Caco-2 (cell line): ENCODE measurements around the gene TBC1D24. TPM values are rescaled to one million over a fixed set of nuclear protein-coding genes. Genes with fewer than 3 reads are reported as not detected.

Experiments
- BruUV-seq: library from RNA; stranded (reverse); fragments of 400-500 nt; replicated peaks from 2 replicates; lab custom pipeline; 2021; lab: Mats Ljungman, UMichigan
- CTCF ChIA-PET: fragments of 300-600 bp; sonication (Branson Sonifier 250); formaldehyde crosslinking; loops from one replicate; lab custom pipeline; 2022; ENCODE audit warnings: antibody characterized with exemption; lab: Charles Lee
- POLR2A ChIA-PET: fragments of 300-600 bp; sonication (Branson Sonifier 250); formaldehyde crosslinking; loops from one replicate; lab custom pipeline; 2022; ENCODE audit warnings: antibody characterized with exemption; lab: Charles Lee
- DNase-seq, 2 experiments: peaks; one replicate each; pipeline versions ENCODE4 v3.0.0 to v3.0.0-alpha.2; 2020 to 2022
- H3K27me3 ChIP-seq: replicated peaks from 2 replicates; pipeline ENCODE4 v1.6.0; 2011; ENCODE audit warnings: low read length; ENCODE audit not compliant: control insufficient read depth, insufficient read depth
- H3K36me3 ChIP-seq: 2 replicates; pipeline ENCODE4 v1.5.1; 2011; ENCODE audit warnings: low read length; ENCODE audit not compliant: control insufficient read depth, insufficient read depth
- H3K4me1 ChIP-seq: fragments of 250-450 bp; sonication (Bioruptor Pico); 2 replicates; pipeline ENCODE4 v1.5.1; 2020; ENCODE audit warnings: mild to moderate bottlenecking
- H3K4me3 ChIP-seq: 2 replicates; pipeline ENCODE4 v1.5.1; 2011; ENCODE audit warnings: low read depth, mild to moderate bottlenecking, control low read depth, low read length
- H3K9me3 ChIP-seq: fragments of 250-450 bp; sonication (Bioruptor Pico); 2 replicates; pipeline ENCODE4 v1.5.1; 2020; ENCODE audit warnings: mild to moderate bottlenecking, moderate library complexity
- H3K27ac Mint-ChIP-seq: one replicate; pipeline ENCODE4 v1.8.0; 2022; ENCODE audit warnings: mixed read lengths; ENCODE audit not compliant: unreplicated experiment
- H3K27me3 Mint-ChIP-seq: one replicate; pipeline ENCODE4 v1.8.0; 2022; ENCODE audit warnings: mixed read lengths; ENCODE audit not compliant: insufficient read depth, unreplicated experiment
- H3K36me3 Mint-ChIP-seq: one replicate; pipeline ENCODE4 v1.8.0; 2022; ENCODE audit warnings: mild to moderate bottlenecking, mixed read lengths; ENCODE audit not compliant: insufficient read depth, unreplicated experiment
- H3K4me1 Mint-ChIP-seq: one replicate; pipeline ENCODE4 v1.8.0; 2022; ENCODE audit warnings: low read depth, mixed read lengths; ENCODE audit not compliant: unreplicated experiment
- H3K4me3 Mint-ChIP-seq: one replicate; pipeline ENCODE4 v1.8.0; 2022; ENCODE audit warnings: mild to moderate bottlenecking, moderate library complexity, mixed read lengths; ENCODE audit not compliant: unreplicated experiment
- H3K9me3 Mint-ChIP-seq: one replicate; pipeline ENCODE4 v1.8.0; 2022; ENCODE audit warnings: mixed read lengths; ENCODE audit not compliant: unreplicated experiment
- CTCF ChIP-seq, 2 experiments: fragments of 200-600 bp in 1 of 2; IDR thresholded peaks; 1 replicate in 1 of 2; 2 replicates in 1 of 2; pipeline versions ENCODE4 v1.5.1 to v1.8.0; 2011 to 2022; ENCODE audit warnings: antibody characterized with exemption in 1 of 2, control low read depth in 1 of 2, inconsistent platforms in 1 of 2, low read depth in 1 of 2, low read length in 1 of 2, mild to moderate bottlenecking in 1 of 2, moderate library complexity in 1 of 2; ENCODE audit not compliant: insufficient read depth in 1 of 2, severe bottlenecking in 1 of 2, unreplicated experiment in 1 of 2
- intact Hi-C: fragments of 100-400 bp; cut with micrococcal nuclease; formaldehyde crosslinking; loops from one replicate; pipeline ENCODE4 v1.10.0; 2022; ENCODE audit not compliant: unreplicated experiment
- total RNA-seq: library from RNA; stranded (reverse); gene quantifications from 2 replicates; pipeline ENCODE4 v1.2.3, GENCODE V29; 2022

Gene TBC1D24
- total RNA-seq, 1 experiment from 2014 or later = 20.8 TPM

GRCh38 chr16:2501946-2502895 is 27.3 kb downstream of the TBC1D24 start:
- CTCF ChIA-PET = interaction anchor here (0.6 to 1.9 kb wide), 10 partner anchors 10 to 308 kb away, joined by 3 to 14 read pairs (median 6); partner anchors contain the start of genes AMDHD2, TBC1D24 and TEDC2
- TF ChIP-seq CTCF (IDR thresholded peaks at IDR 0.05; ENCODE audit: insufficient read depth in 1 of 2, low read depth in 1 of 2, low read length in 1 of 2, severe bottlenecking in 1 of 2, unreplicated experiment in 1 of 2) = no peak
- intact Hi-C loops = loop anchor here (2.0 to 10.0 kb wide), 4 partner anchors 27 to 307 kb away; partner anchors contain the start of genes ABCA3 and TBC1D24
- POLR2A ChIA-PET = no interaction called here
- Mint-ChIP-seq H3K36me3 (peaks cover 10% of the 10 kb centered on the region), H3K4me3 (no peak overlapping the region), H3K27me3 (no peaks in the 10 kb centered on the region), H3K4me1 (peaks cover 6% of the 10 kb centered on the region), H3K9me3 (no peaks in the 10 kb centered on the region), H3K27ac (no peak overlapping the region)
- no peaks in the 10 kb centered on the region for H3K9me3 ChIP-seq
- 0 out of 2 replicates have a peak, but pooled peaks cover 8% of the 10 kb centered on the region for H3K4me1 ChIP-seq
- no peak overlapping the region for H3K4me3 ChIP-seq
- no peaks in the 10 kb centered on the region for H3K36me3 ChIP-seq
- no peak for DNase-seq
- no TSS peak for BruUV-seq
- no peaks in the 10 kb centered on the region for H3K27me3 ChIP-seq

- no peaks in the 10 kb centered on the region for H3K27me3 ChIP-seq
- POLR2A ChIA-PET = no interaction called here
- CTCF ChIA-PET = no interaction called here
- H3K36me3 Mint-ChIP-seq = peaks cover 4% of the 10 kb centered on the region
- H3K4me1 ChIP-seq = 0 out of 2 replicates have a peak, but pooled peaks cover 8% of the 10 kb centered on the region
- no peaks in the 10 kb centered on the region for H3K9me3 ChIP-seq
- no peak for DNase-seq
- no peaks in the 10 kb centered on the region for H3K36me3 ChIP-seq
- H3K27me3 Mint-ChIP-seq = no peaks in the 10 kb centered on the region
- no TSS peak for BruUV-seq
- H3K27ac Mint-ChIP-seq = no peak overlapping the region
- H3K9me3 Mint-ChIP-seq = no peaks in the 10 kb centered on the region
- no peaks in the 10 kb centered on the region for H3K4me1 Mint-ChIP-seq
- intact Hi-C loops = loop anchor here (10.0 kb wide), 1 partner anchor 71 kb away; no protein-coding TSS in a partner anchor
- H3K4me3 ChIP-seq = no peak overlapping the region
- no peak for TF ChIP-seq CTCF (IDR thresholded peaks at IDR 0.05; ENCODE audit: insufficient read depth in 1 of 2, low read depth in 1 of 2, low read length in 1 of 2, severe bottlenecking in 1 of 2, unreplicated experiment in 1 of 2)
- H3K4me3 Mint-ChIP-seq = no peak overlapping the region
Observed at GRCh38 chr16:2505695-2506094, 30.8 kb downstream of the TBC1D24 start.

- no TSS peak for BruUV-seq
- H3K9me3 ChIP-seq = no peaks in the 10 kb centered on the region
- intact Hi-C loops = loop anchor here (10.0 kb wide), 1 partner anchor 72 kb away; no protein-coding TSS in a partner anchor
- Mint-ChIP-seq H3K27me3 (no peaks in the 10 kb centered on the region), H3K4me1 (no peaks in the 10 kb centered on the region), H3K4me3 (no peak overlapping the region), H3K9me3 (no peaks in the 10 kb centered on the region), H3K27ac (no peak overlapping the region), H3K36me3 (no peaks in the 10 kb centered on the region)
- H3K4me3 ChIP-seq = no peak overlapping the region
- DNase-seq = no peak
- no peaks in the 10 kb centered on the region for H3K36me3 ChIP-seq
- H3K4me1 ChIP-seq = 0 out of 2 replicates have a peak, but pooled peaks cover 8% of the 10 kb centered on the region
- CTCF ChIA-PET = no interaction called here
- TF ChIP-seq CTCF (IDR thresholded peaks at IDR 0.05; ENCODE audit: insufficient read depth in 1 of 2, low read depth in 1 of 2, low read length in 1 of 2, severe bottlenecking in 1 of 2, unreplicated experiment in 1 of 2) = no peak
- POLR2A ChIA-PET = no interaction called here
- H3K27me3 ChIP-seq = no peaks in the 10 kb centered on the region
Observed at GRCh38 chr16:2507052-2507659, 32.2 kb downstream of the TBC1D24 start.
